Cortex of kidney (tissue), 1 donor: ENCODE data around the gene CACFD1.
"Not testable (repeated sequence)": the region's sequence is repeated elsewhere in the genome, so short reads cannot be mapped to it uniquely, and the experiment has no call there.

Source experiments
- DNase-seq: peaks from one replicate; lab custom pipeline; 2025; lab: John Stamatoyannopoulos, UW

The CACFD1 gene

GRCh38 chr9:133440874-133441273, 18.9 kb upstream of the CACFD1 start:
- DNase-seq: no peak

- no peak for DNase-seq
Measured at GRCh38 chr9:133441571-133441970, 18.2 kb upstream of the CACFD1 start.

- no peak for DNase-seq
Measured at GRCh38 chr9:133443248-133443647, 16.5 kb upstream of the CACFD1 start.

GRCh38 chr9:133443982-133444381, 15.8 kb upstream of the CACFD1 start:
- no peak for DNase-seq

- DNase-seq: no peak
Measured at GRCh38 chr9:133445293-133445969, 14.3 kb upstream of the CACFD1 start.

- no peak for DNase-seq
Measured at GRCh38 chr9:133448487-133448972, 11.2 kb upstream of the CACFD1 start.

- no peak for DNase-seq
Measured at GRCh38 chr9:133449760-133450159, 10.0 kb upstream of the CACFD1 start.

GRCh38 chr9:133451865-133452264, 7.9 kb upstream of the CACFD1 start:
- DNase-seq: not testable (repeated sequence)

GRCh38 chr9:133452562-133452961, 7.2 kb upstream of the CACFD1 start:
- no peak for DNase-seq

GRCh38 chr9:133453651-133454050, 6.1 kb upstream of the CACFD1 start:
- DNase-seq: no peak

- DNase-seq: no peak
Measured at GRCh38 chr9:133454325-133454724, 5.5 kb upstream of the CACFD1 start.

GRCh38 chr9:133454943-133455673, 4.7 kb upstream of the CACFD1 start:
- no peak for DNase-seq

- DNase-seq: no peak
Measured at GRCh38 chr9:133455936-133456335, 3.8 kb upstream of the CACFD1 start.

GRCh38 chr9:133456409-133456808, 3.4 kb upstream of the CACFD1 start:
- no peak for DNase-seq

- DNase-seq: no peak
Measured at GRCh38 chr9:133457233-133457632, 2.5 kb upstream of the CACFD1 start.

GRCh38 chr9:133457748-133458147, 2.0 kb upstream of the CACFD1 start:
- DNase-seq: no peak

- DNase-seq: no peak
Measured at GRCh38 chr9:133458643-133459312, 1.0 kb upstream of the CACFD1 start.

- no peak for DNase-seq
Measured at GRCh38 chr9:133460405-133461175, 812 bp downstream of the CACFD1 start.

GRCh38 chr9:133461975-133462374, 2.2 kb downstream of the CACFD1 start:
- DNase-seq: no peak

GRCh38 chr9:133463234-133463863, 3.6 kb downstream of the CACFD1 start:
- DNase-seq: no peak

- DNase-seq: no peak
Measured at GRCh38 chr9:133463864-133464615, 4.3 kb downstream of the CACFD1 start.
